ENCODE data around the gene ANAPC4. TPM values are rescaled to one million over a fixed set of nuclear protein-coding genes. Genes with fewer than 3 reads are reported as not detected.

The ANAPC4 gene
- total and polyA plus RNA-seq, 11 donors = 6.7 to 15.5 (median 11.7) TPM

GRCh38 chr4:25377572-25378436 is 741 bp downstream of the ANAPC4 start:
- Histone ChIP-seq H3K9me3 (peaks cover 0 to 4% (median 0%) of the 10 kb centered on the region in 12 donors), H3K27me3 (no peaks in the 10 kb centered on the region), H3K4me3 (peak overlapping the region; percentile 50 to 97 (median 94)), H3K4me1 (peaks cover 0 to 32% (median 10%) of the 10 kb centered on the region in 12 donors), H3K36me3 (peaks cover 0 to 29% (median 14%) of the 10 kb centered on the region in 9 donors), H3K27ac (peak overlapping the region in 10 of 12 donors; percentile 61 to 86 (median 71))
- peak in 1 of 5 donors; percentile 31 for DNase-seq
- no peak for ATAC-seq
- intact Hi-C loops (cut with DNase I) = loop anchor here in 4 of 10 donors (2.0 to 10.0 kb wide), 6 partner anchors 65 to 893 kb away; partner anchors contain the start of genes ZCCHC4 (in 2 of the 4), PI4K2B (in 1 of the 4) and SEPSECS (in 1 of the 4)
- TF ChIP-seq POLR2A (IDR thresholded peaks at IDR 0.05) (no peak), CTCF (IDR thresholded peaks at IDR 0.05) (no peak)
- WGBS, 4 donors = 17 to 22% (median 19%) methylated on average over 18 of the region's 18 CpGs

GRCh38 chr4:25378437-25378743 is 1.3 kb downstream of the ANAPC4 start:
- ATAC-seq (no peak), DNase-seq (no peak)
- Histone ChIP-seq H3K36me3 (peaks cover 0 to 35% (median 20%) of the 10 kb centered on the region in 9 donors), H3K27ac (no peak overlapping the region), H3K27me3 (no peaks in the 10 kb centered on the region), H3K4me1 (peaks cover 0 to 32% (median 10%) of the 10 kb centered on the region in 12 donors), H3K9me3 (peaks cover 0 to 4% (median 0%) of the 10 kb centered on the region in 12 donors), H3K4me3 (peak overlapping the region in 8 of 12 donors; percentile 84 to 97 (median 94))
- intact Hi-C loops (cut with DNase I) = loop anchor here in 3 of 10 donors (5.0 to 10.0 kb wide), 5 partner anchors 66 to 894 kb away; partner anchors contain the start of genes PI4K2B (in 1 of the 3), SEPSECS (in 1 of the 3) and ZCCHC4 (in 1 of the 3)
- no peak for TF ChIP-seq POLR2A (IDR thresholded peaks at IDR 0.05)
- no peak for TF ChIP-seq CTCF (IDR thresholded peaks at IDR 0.05)
- WGBS, 4 donors = 85 to 91% (median 87%) methylated on average over 6 of the region's 6 CpGs

- Histone ChIP-seq H3K4me3 (no peak overlapping the region), H3K36me3 (peaks cover 0 to 47% (median 32%) of the 10 kb centered on the region in 9 donors), H3K27me3 (no peaks in the 10 kb centered on the region), H3K4me1 (peaks cover 0 to 32% (median 10%) of the 10 kb centered on the region in 12 donors), H3K27ac (no peak overlapping the region), H3K9me3 (peaks cover 0 to 4% (median 0%) of the 10 kb centered on the region in 12 donors)
- intact Hi-C loops (cut with DNase I) = loop anchor here in 3 of 10 donors (5.0 to 10.0 kb wide), 5 partner anchors 67 to 895 kb away; partner anchors contain the start of genes PI4K2B (in 1 of the 3), SEPSECS (in 1 of the 3) and ZCCHC4 (in 1 of the 3)
- no peak for TF ChIP-seq POLR2A (IDR thresholded peaks at IDR 0.05)
- TF ChIP-seq CTCF (IDR thresholded peaks at IDR 0.05) = no peak
- no peak for DNase-seq
- WGBS, 4 donors = 83 to 90% (median 86%) methylated on average over 2 of the region's 2 CpGs
- ATAC-seq = no peak
Observed at GRCh38 chr4:25379591-25379990, 2.5 kb downstream of the ANAPC4 start.

GRCh38 chr4:25383647-25384046 is 6.6 kb downstream of the ANAPC4 start:
- H3K27ac ChIP-seq = no peak overlapping the region
- intact Hi-C loops (cut with DNase I) = no loop called here
- TF ChIP-seq CTCF (IDR thresholded peaks at IDR 0.05) = no peak
- TF ChIP-seq POLR2A (IDR thresholded peaks at IDR 0.05) = no peak
- peaks cover 0 to 17% (median 4%) of the 10 kb centered on the region in 12 donors for H3K4me1 ChIP-seq
- WGBS, 4 donors = 68 to 88% (median 78%) methylated on average over 2 of the region's 2 CpGs
- DNase-seq (no peak), ATAC-seq (no peak)
- peaks cover 0 to 87% (median 71%) of the 10 kb centered on the region in 9 donors for H3K36me3 ChIP-seq
- no peaks in the 10 kb centered on the region for H3K9me3 ChIP-seq
- no peaks in the 10 kb centered on the region for H3K27me3 ChIP-seq
- no peak overlapping the region for H3K4me3 ChIP-seq

Measured in heart left ventricle (tissue), 16 donors.